MCF 10A (cell line): ENCODE results near the gene TMEM232. TPM values are rescaled to one million over a fixed set of nuclear protein-coding genes. Genes with fewer than 3 reads are reported as not detected.

Experiments used
- BruUV-seq: library from RNA; stranded (reverse); fragments of 400-500 nt; replicated peaks from 2 replicates; lab custom pipeline; 2021; lab: Mats Ljungman, UMichigan
- CTCF ChIA-PET: fragments of 300-600 bp; sonication (Branson Sonifier 250); formaldehyde crosslinking; extraction: SDS; loops from one replicate; lab custom pipeline; 2021; ENCODE audit warnings: antibody characterized with exemption, inconsistent platforms; lab: Yijun Ruan, JAX
- POLR2A ChIA-PET: fragments of 300-600, 350-650 bp; sonication (Branson Sonifier 250); formaldehyde crosslinking; extraction: SDS; loops from one replicate; lab custom pipeline; 2020; ENCODE audit warnings: antibody characterized with exemption, inconsistent platforms; lab: Yijun Ruan, JAX
- DNase-seq: peaks from one replicate; pipeline ENCODE4 v3.0.0-alpha.2; 2018; ENCODE audit not compliant: unreplicated experiment
- H3K27ac Mint-ChIP-seq: one replicate; pipeline ENCODE4 v1.8.0; 2022; ENCODE audit warnings: mild to moderate bottlenecking, low read depth, mixed read lengths; ENCODE audit not compliant: unreplicated experiment
- H3K27me3 Mint-ChIP-seq: one replicate; pipeline ENCODE4 v1.8.0; 2022; ENCODE audit warnings: mixed read lengths; ENCODE audit not compliant: insufficient read depth, unreplicated experiment
- H3K36me3 Mint-ChIP-seq: one replicate; pipeline ENCODE4 v1.8.0; 2022; ENCODE audit warnings: mild to moderate bottlenecking, moderate library complexity, mixed read lengths; ENCODE audit not compliant: insufficient read depth, unreplicated experiment
- H3K4me1 Mint-ChIP-seq: one replicate; pipeline ENCODE4 v1.8.0; 2022; ENCODE audit warnings: mixed read lengths; ENCODE audit not compliant: insufficient read depth, unreplicated experiment
- H3K4me3 Mint-ChIP-seq: one replicate; pipeline ENCODE4 v1.8.0; 2022; ENCODE audit warnings: mild to moderate bottlenecking, moderate library complexity, mixed read lengths; ENCODE audit not compliant: unreplicated experiment
- H3K9me3 Mint-ChIP-seq: one replicate; pipeline ENCODE4 v1.8.0; 2022; ENCODE audit warnings: mixed read lengths; ENCODE audit not compliant: unreplicated experiment
- intact Hi-C: fragments of 100-400 bp; cut with micrococcal nuclease; formaldehyde crosslinking; loops from 2 replicates; pipeline ENCODE4 v1.14.1; 2022
- microRNA-seq: library from miRNA; unstranded; fragments of <30 nt; microRNA quantifications from one replicate; pipeline ENCODE4 v1.2.0, GENCODE V29; 2022
- total RNA-seq: library from RNA; stranded (reverse); gene quantifications from 2 replicates; pipeline ENCODE4 v1.2.3, GENCODE V29; 2022
- TF ChIP-seq, protein P1 (sequence below): fragments of 200-600 bp; IDR thresholded peaks from one replicate; pipeline ENCODE4 v1.8.0; 2022; ENCODE audit warnings: antibody characterized with exemption, mild to moderate bottlenecking; ENCODE audit not compliant: unreplicated experiment

The TMEM232 gene
- total RNA-seq, 1 experiment from 2014 or later, result 2.8 TPM

DNA sequence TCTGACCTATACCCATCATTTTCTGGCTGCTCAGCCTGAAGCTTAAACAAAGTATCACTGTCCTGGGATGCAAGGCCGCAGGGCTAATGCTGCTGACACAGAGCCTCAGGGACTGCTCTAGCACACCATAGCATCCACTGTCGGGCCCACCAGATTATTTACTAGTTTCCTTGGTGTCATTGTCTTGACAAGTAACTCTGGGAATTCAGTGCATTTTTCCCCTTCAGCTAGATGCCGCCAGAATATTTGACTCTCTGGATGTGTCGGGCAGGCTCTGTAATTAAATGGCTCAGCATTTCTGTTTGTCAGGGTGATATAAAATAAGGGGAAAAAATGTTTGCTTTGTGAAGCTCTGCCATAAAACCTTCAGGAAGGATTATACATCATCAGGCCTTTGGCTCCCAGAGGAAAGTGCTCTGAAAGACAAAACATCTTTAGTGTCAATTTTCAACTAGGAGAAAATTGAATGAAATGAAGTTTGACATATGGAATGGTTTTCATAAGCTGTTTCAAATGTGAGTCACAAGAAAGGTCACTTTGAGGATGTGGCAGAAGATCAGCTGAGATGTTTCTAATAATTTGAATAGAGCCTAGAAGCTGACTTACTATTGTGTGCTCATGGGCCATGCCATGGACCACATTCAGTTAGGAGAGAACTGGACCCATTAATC is 350.1 kb downstream of the TMEM232 start:
- ChIA-PET CTCF (interaction anchor here (0.6 kb wide), 1 partner anchor 621 kb away, joined by 3 read pairs; no protein-coding TSS in a partner anchor), POLR2A (no interaction called here)
- no peaks in the 10 kb centered on the region for H3K36me3 Mint-ChIP-seq
- H3K4me1 Mint-ChIP-seq, result peaks cover 21% of the 10 kb centered on the region
- BruUV-seq, result no TSS peak
- no peak overlapping the region for H3K4me3 Mint-ChIP-seq
- DNase-seq, result no peak
- intact Hi-C loops, result no loop called here
- no peaks in the 10 kb centered on the region for H3K27me3 Mint-ChIP-seq
- TF ChIP-seq, protein P1, sequence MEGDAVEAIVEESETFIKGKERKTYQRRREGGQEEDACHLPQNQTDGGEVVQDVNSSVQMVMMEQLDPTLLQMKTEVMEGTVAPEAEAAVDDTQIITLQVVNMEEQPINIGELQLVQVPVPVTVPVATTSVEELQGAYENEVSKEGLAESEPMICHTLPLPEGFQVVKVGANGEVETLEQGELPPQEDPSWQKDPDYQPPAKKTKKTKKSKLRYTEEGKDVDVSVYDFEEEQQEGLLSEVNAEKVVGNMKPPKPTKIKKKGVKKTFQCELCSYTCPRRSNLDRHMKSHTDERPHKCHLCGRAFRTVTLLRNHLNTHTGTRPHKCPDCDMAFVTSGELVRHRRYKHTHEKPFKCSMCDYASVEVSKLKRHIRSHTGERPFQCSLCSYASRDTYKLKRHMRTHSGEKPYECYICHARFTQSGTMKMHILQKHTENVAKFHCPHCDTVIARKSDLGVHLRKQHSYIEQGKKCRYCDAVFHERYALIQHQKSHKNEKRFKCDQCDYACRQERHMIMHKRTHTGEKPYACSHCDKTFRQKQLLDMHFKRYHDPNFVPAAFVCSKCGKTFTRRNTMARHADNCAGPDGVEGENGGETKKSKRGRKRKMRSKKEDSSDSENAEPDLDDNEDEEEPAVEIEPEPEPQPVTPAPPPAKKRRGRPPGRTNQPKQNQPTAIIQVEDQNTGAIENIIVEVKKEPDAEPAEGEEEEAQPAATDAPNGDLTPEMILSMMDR, result no peak
- H3K9me3 Mint-ChIP-seq, result no peaks in the 10 kb centered on the region
- no peak overlapping the region for H3K27ac Mint-ChIP-seq

DNA sequence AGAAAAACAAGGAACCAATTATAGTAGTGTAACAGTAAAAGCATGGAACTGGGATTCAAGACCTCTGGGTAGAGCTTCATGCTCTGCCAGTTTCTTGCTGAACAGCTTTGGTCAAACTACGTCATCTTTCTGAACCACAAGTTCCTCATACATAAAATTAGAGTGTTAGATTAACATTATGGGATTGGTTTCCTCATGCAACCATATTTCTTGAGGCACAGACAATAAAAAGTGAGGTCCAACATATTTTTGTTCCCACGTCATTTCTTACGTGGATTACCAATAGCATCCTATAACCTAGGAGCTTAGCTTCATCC is 354.8 kb downstream of the TMEM232 start:
- CTCF ChIA-PET, result no interaction called here
- POLR2A ChIA-PET, result no interaction called here
- intact Hi-C loops, result no loop called here
- BruUV-seq, result no TSS peak
- DNase-seq, result no peak
- Mint-ChIP-seq H3K36me3 (no peaks in the 10 kb centered on the region), H3K9me3 (no peaks in the 10 kb centered on the region), H3K27me3 (no peaks in the 10 kb centered on the region), H3K4me1 (peaks cover 4% of the 10 kb centered on the region), H3K4me3 (no peak overlapping the region), H3K27ac (no peak overlapping the region)
- TF ChIP-seq, protein P1, result no peak

DNA sequence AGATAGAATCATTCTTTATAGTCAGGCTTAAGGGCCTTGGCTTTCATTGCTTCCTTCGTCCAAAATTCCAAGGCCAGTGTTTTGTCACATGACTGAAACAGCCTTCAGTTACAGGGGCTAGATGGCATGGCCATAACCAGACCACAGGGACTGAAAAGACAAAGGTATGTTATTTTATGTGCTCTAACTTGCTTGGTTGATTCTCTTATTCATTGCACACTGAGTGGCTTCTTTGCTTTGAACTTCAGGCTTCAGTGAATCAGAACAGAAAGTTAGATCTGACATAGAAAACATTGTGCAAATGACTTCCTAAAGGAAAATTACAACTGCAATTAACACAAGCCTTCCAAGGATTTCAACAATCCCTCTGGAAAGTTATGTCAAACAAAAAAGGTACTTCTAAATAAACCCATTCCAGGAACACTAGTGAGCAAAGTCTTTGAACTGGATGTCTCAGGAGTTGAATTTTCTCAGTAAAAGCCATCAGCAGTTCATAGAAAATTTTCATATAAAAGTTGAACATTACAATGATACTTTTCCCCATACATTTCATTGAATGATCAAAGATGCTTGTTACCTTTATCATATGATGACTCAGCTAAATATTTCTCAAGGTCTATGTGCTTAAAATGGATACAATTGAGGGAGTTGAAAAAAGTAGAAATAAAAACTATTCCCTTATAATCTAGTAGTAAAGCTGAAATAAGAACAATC is 355.3 kb downstream of the TMEM232 start:
- no TSS peak for BruUV-seq
- no peaks in the 10 kb centered on the region for H3K27me3 Mint-ChIP-seq
- CTCF ChIA-PET, result no interaction called here
- no peaks in the 10 kb centered on the region for H3K36me3 Mint-ChIP-seq
- H3K9me3 Mint-ChIP-seq, result no peaks in the 10 kb centered on the region
- TF ChIP-seq, protein P1, result no peak
- intact Hi-C loops, result no loop called here
- no peak for DNase-seq
- H3K27ac Mint-ChIP-seq, result no peak overlapping the region
- no peaks in the 10 kb centered on the region for H3K4me1 Mint-ChIP-seq
- POLR2A ChIA-PET, result no interaction called here
- H3K4me3 Mint-ChIP-seq, result no peak overlapping the region

Small RNAs within 50 kb of the gene (microRNA-seq; reads per million reads assigned to microRNA genes)
- gene MIR548F3, result not detected

Other genes with a start within 250 kb of the TMEM232 start
- gene SLC25A46, start 12.3 kb upstream of the TMEM232 start, total RNA-seq, result 42.5 and 42.7 TPM in 2 replicates